GM23338 (cell line): ENCODE measurements around the gene TMA7. TPM values are rescaled to one million over a fixed set of nuclear protein-coding genes. Genes with fewer than 3 reads are reported as not detected.

Experiments
- ATAC-seq: fragments of 200-7000 bp; cut with Tn5 transposase; 3 replicates; pipeline ENCODE4 v1.9.1; 2020
- DNase-seq: peaks from one replicate; pipeline ENCODE4 v3.0.0-alpha.2; 2015; ENCODE audit warnings: low spot score
- H2AFZ ChIP-seq: fragments of 200-600 bp; sonication (generic); 2 replicates; pipeline ENCODE4 v1.8.0; 2016; ENCODE audit warnings: antibody characterized with exemption, mild to moderate bottlenecking, moderate library complexity
- H3F3A ChIP-seq: fragments of 200-600 bp; sonication (generic); replicated peaks from 2 replicates; pipeline ENCODE4 v1.8.0; 2017; ENCODE audit warnings: antibody characterized with exemption, mixed run types, low read depth
- H3K27ac ChIP-seq: fragments of 200-600 bp; sonication (generic); 2 replicates; pipeline ENCODE4 v1.6.1; 2016; ENCODE audit warnings: low read depth
- H3K27me3 ChIP-seq: fragments of 200-600 bp; sonication (generic); 2 replicates; pipeline ENCODE4 v1.8.0; 2016; ENCODE audit warnings: mild to moderate bottlenecking, mixed run types, moderate library complexity; ENCODE audit not compliant: insufficient read depth
- H3K36me3 ChIP-seq: fragments of 200-600 bp; sonication (generic); 2 replicates; pipeline ENCODE4 v1.8.0; 2016; ENCODE audit warnings: mild to moderate bottlenecking; ENCODE audit not compliant: insufficient read depth
- H3K4me1 ChIP-seq: fragments of 200-600 bp; sonication (generic); 2 replicates; pipeline ENCODE4 v1.8.0; 2016; ENCODE audit warnings: mild to moderate bottlenecking, moderate library complexity; ENCODE audit not compliant: insufficient read depth
- H3K4me2 ChIP-seq: fragments of 200-600 bp; sonication (generic); 2 replicates; pipeline ENCODE4 v1.7.1; 2017; ENCODE audit warnings: mixed run types
- H3K4me3 ChIP-seq: fragments of 200-600 bp; sonication (generic); 2 replicates; pipeline ENCODE4 v1.6.1; 2016; ENCODE audit warnings: mixed run types
- H3K79me2 ChIP-seq: fragments of 200-600 bp; sonication (generic); replicated peaks from 2 replicates; pipeline ENCODE4 v1.8.0; 2017; ENCODE audit warnings: mild to moderate bottlenecking; ENCODE audit not compliant: insufficient read depth
- H3K9me2 ChIP-seq: fragments of 200-600 bp; sonication (generic); 2 replicates; pipeline ENCODE4 v1.8.0; 2017; ENCODE audit not compliant: insufficient read depth
- H4K20me1 ChIP-seq: fragments of 200-600 bp; sonication (generic); replicated peaks from 2 replicates; pipeline ENCODE4 v1.8.0; 2017; ENCODE audit warnings: mild to moderate bottlenecking; ENCODE audit not compliant: insufficient read depth
- H3K27ac Mint-ChIP-seq: 2 replicates; pipeline ENCODE4 v1.8.0; 2020; ENCODE audit warnings: inconsistent platforms, mild to moderate bottlenecking, moderate library complexity, mixed read lengths
- H3K27me3 Mint-ChIP-seq: 3 replicates; pipeline ENCODE4 v1.8.0; 2022; ENCODE audit warnings: low read depth, mild to moderate bottlenecking, moderate library complexity, mixed read lengths, inconsistent platforms; ENCODE audit not compliant: insufficient read depth, poor library complexity
- H3K36me3 Mint-ChIP-seq: 3 replicates; pipeline ENCODE4 v1.8.0; 2021; ENCODE audit warnings: low read depth, mild to moderate bottlenecking, inconsistent platforms, moderate library complexity, mixed read lengths
- H3K4me1 Mint-ChIP-seq: 3 replicates; pipeline ENCODE4 v1.8.0; 2020; ENCODE audit warnings: mild to moderate bottlenecking, inconsistent platforms, mixed read lengths
- H3K4me3 Mint-ChIP-seq: 3 replicates; pipeline ENCODE4 v1.8.0; 2021; ENCODE audit warnings: moderate library complexity, mild to moderate bottlenecking, inconsistent platforms, mixed read lengths
- H3K9me3 Mint-ChIP-seq: 3 replicates; pipeline ENCODE4 v1.8.0; 2020; ENCODE audit warnings: moderate library complexity, mild to moderate bottlenecking, inconsistent platforms, mixed read lengths
- CREB1 ChIP-seq: fragments of 250-450 bp; sonication (Bioruptor Pico); IDR thresholded peaks from 2 replicates; pipeline ENCODE4 v1.5.0; 2020; ENCODE audit warnings: low read depth, mild to moderate bottlenecking, moderate library complexity
- ETS1 ChIP-seq: IDR thresholded peaks from 2 replicates; pipeline ENCODE4 v1.6.1; 2016; ENCODE audit warnings: antibody characterized with exemption
- EZH2phosphoT487 ChIP-seq: fragments of 200-600 bp; sonication (generic); IDR thresholded peaks from one replicate; pipeline ENCODE4 v1.8.1; 2018; ENCODE audit warnings: antibody characterized with exemption; ENCODE audit not compliant: unreplicated experiment
- ZNF462 ChIP-seq: fragments of 250-450 bp; sonication (Bioruptor Pico); IDR thresholded peaks from 2 replicates; pipeline ENCODE4 v1.5.0; 2020; ENCODE audit warnings: mild to moderate bottlenecking, moderate library complexity
- polyA plus RNA-seq: library from polyadenylated mRNA; unstranded; fragments of >200 nt; fragmentation: Nextera tagmentation; extraction: Ambion mirVana; gene quantifications from 2 replicates; pipeline ENCODE4 v1.2.1, GENCODE V29; 2016
- total RNA-seq: library from RNA; depleted of rRNA; stranded (reverse); fragments of >200 nt; shearing (Covaris generic); gene quantifications from 2 replicates; pipeline ENCODE4 v1.2.3, GENCODE V29; 2014

Gene TMA7
- total and polyA plus RNA-seq, 2 experiments from 2014 or later = 419 to 2,089 TPM

- TF ChIP-seq ZNF462 (CRISPR knock-in tag) = no peak
- no peak for TF ChIP-seq ETS1
- TF ChIP-seq CREB1 = no peak
These were observed 8.6 kb upstream of the TMA7 start (continued) for GRCh38 chr3:48431224-48432029.

GRCh38 chr3:48432411-48433371 lies 7.4 kb upstream of the TMA7 start:
- H4K20me1 ChIP-seq = no peaks in the 10 kb centered on the region; the same call in 1 of the 2 replicates
- H3K9me3 Mint-ChIP-seq = no peaks in the 10 kb centered on the region
- peak overlapping the region; percentile 59; the same call in 1 of the 2 replicates for H3K27ac ChIP-seq
- H3F3A ChIP-seq = peaks cover 39% of the 10 kb centered on the region
- H3K4me1 Mint-ChIP-seq = peaks cover 36% of the 10 kb centered on the region
- H3K36me3 ChIP-seq = peaks cover 10% of the 10 kb centered on the region
- no peaks in the 10 kb centered on the region for H3K27me3 ChIP-seq
- H2AFZ ChIP-seq = no peak overlapping the region
- no peak overlapping the region for H3K4me2 ChIP-seq
- ATAC-seq (peak; percentile 38), DNase-seq (peak; percentile 92)
- no peak overlapping the region for H3K4me3 ChIP-seq
- peak overlapping the region; percentile 90 for H3K27ac Mint-ChIP-seq
- H3K79me2 ChIP-seq = peaks cover 29% of the 10 kb centered on the region
- H3K4me3 Mint-ChIP-seq = no peak overlapping the region; the same call in 2 of the 3 replicates
- H3K36me3 Mint-ChIP-seq = peaks cover 41% of the 10 kb centered on the region
- peaks cover 23% of the 10 kb centered on the region for H3K4me1 ChIP-seq
- peaks cover 9% of the 10 kb centered on the region for H3K27me3 Mint-ChIP-seq
- no peaks in the 10 kb centered on the region for H3K9me2 ChIP-seq
- TF ChIP-seq ZNF462 (CRISPR knock-in tag) (no peak), EZH2phosphoT487 (no peak)
